A549 (cell line): ENCODE measurements around the gene ASIC1. TPM values are rescaled to one million over a fixed set of nuclear protein-coding genes. Genes with fewer than 3 reads are reported as not detected.
A peak's percentile ranks its signal among the peaks of the same experiment; 100 is the strongest.

ENCODE experiments used
- ATAC-seq, 2 experiments: fragments of 200-7000 bp in 1 of 2; fragments of >200 bp in 1 of 2; cut with Nextera tagmentation in 1 of 2; cut with Tn5 transposase in 1 of 2; 3 replicates each; pipeline versions ENCODE4 v1.8.0 to v1.9.1; 2018 to 2020; ENCODE audit warnings: mild to moderate bottlenecking in 1 of 2, moderate library complexity in 1 of 2
- CTCF ChIA-PET: fragments of 300-600 bp; sonication (Branson Sonifier 250); formaldehyde crosslinking; extraction: SDS; loops from one replicate; lab custom pipeline; 2021; ENCODE audit warnings: antibody characterized with exemption, inconsistent platforms; lab: Yijun Ruan, JAX
- POLR2A ChIA-PET: fragments of 350-600 bp; formaldehyde crosslinking; extraction: SDS; loops from one replicate; lab custom pipeline; 2021; ENCODE audit warnings: antibody characterized with exemption, inconsistent platforms; lab: Yijun Ruan, JAX
- DNase-seq, 2 experiments: peaks; one replicate each; pipeline versions ENCODE4 v3.0.0 to v3.0.0-alpha.2; 2011 to 2016; ENCODE audit warnings: low read depth in 1 of 2, low spot score in 1 of 2
- FAIRE-seq: peaks from 2 replicates; lab custom pipeline; 2011; peaks lifted over from hg19 to GRCh38; lab: Jason Lieb, UNC
- H3K27ac ChIP-seq, 2 experiments: fragments of >200 bp; sonication (Bioruptor Twin); formaldehyde crosslinking; 3 replicates each; pipeline ENCODE4 v1.5.1; 2016 to 2017
- H3K4me1 ChIP-seq: fragments of >200 bp; sonication (Bioruptor Twin); formaldehyde crosslinking; 3 replicates; pipeline ENCODE4 v1.6.1; 2016
- H3K4me2 ChIP-seq: fragments of >200 bp; sonication (Bioruptor Twin); formaldehyde crosslinking; 3 replicates; pipeline ENCODE4 v1.6.1; 2016
- H3K4me3 ChIP-seq: fragments of >200 bp; sonication (Bioruptor Twin); formaldehyde crosslinking; 3 replicates; pipeline ENCODE4 v1.5.1; 2016
- H3K9me3 ChIP-seq: fragments of >200 bp; sonication (Bioruptor Twin); formaldehyde crosslinking; 3 replicates; pipeline ENCODE4 v1.6.1; 2016
- CHD2 ChIP-seq: fragments of 150-350 bp; IDR thresholded peaks from 2 replicates; pipeline ENCODE4 v1.6.1; 2014; ENCODE audit warnings: low read length; ENCODE audit not compliant: partially characterized antibody
- CHD4 ChIP-seq: fragments of 200-600 bp; sonication (generic); IDR thresholded peaks from 2 replicates; pipeline ENCODE4 v1.6.1; 2016; ENCODE audit warnings: antibody characterized with exemption, mild to moderate bottlenecking, borderline replicate concordance
- CTCF ChIP-seq: fragments of >200 bp; sonication (Bioruptor Twin); formaldehyde crosslinking; IDR thresholded peaks from 3 replicates; pipeline ENCODE4 v1.5.1; 2016
- EHMT2 ChIP-seq: fragments of 200-600 bp; sonication (generic); IDR thresholded peaks from 2 replicates; pipeline ENCODE4 v1.6.1; 2016; ENCODE audit warnings: antibody characterized with exemption, low read depth, mild to moderate bottlenecking, moderate library complexity
- ELK1 ChIP-seq: fragments of 150-350 bp; IDR thresholded peaks from 2 replicates; pipeline ENCODE4 v1.6.1; 2014; ENCODE audit warnings: low read depth, mild to moderate bottlenecking, low read length
- EP300 ChIP-seq, 2 experiments: fragments of >200 bp; sonication (Bioruptor Twin); formaldehyde crosslinking; IDR thresholded peaks; 2 replicates in 1 of 2; 3 replicates in 1 of 2; pipeline ENCODE4 v1.6.1; 2016 to 2017
- GATA3 ChIP-seq: IDR thresholded peaks from 2 replicates; pipeline ENCODE4 v1.6.1; 2012; ENCODE audit warnings: borderline replicate concordance
- HDAC2 ChIP-seq: fragments of 200-600 bp; sonication (generic); IDR thresholded peaks from 2 replicates; pipeline ENCODE4 v1.6.1; 2016
- HOXB13 ChIP-seq: fragments of 250-450 bp; sonication (Bioruptor Pico); IDR thresholded peaks from 2 replicates; pipeline ENCODE4 v1.5.0; 2020; ENCODE audit warnings: low read depth, mild to moderate bottlenecking, moderate library complexity
- JUN ChIP-seq, 2 experiments: fragments of >200 bp; sonication (Bioruptor Twin); formaldehyde crosslinking; IDR thresholded peaks; 2 replicates in 1 of 2; 3 replicates in 1 of 2; pipeline ENCODE4 v1.6.1; 2016 to 2017
- MAFK ChIP-seq: fragments of 450-650 bp; IDR thresholded peaks from 2 replicates; pipeline ENCODE4 v1.6.1; 2014; ENCODE audit not compliant: partially characterized antibody
- POLR2AphosphoS2 ChIP-seq: conservative IDR thresholded peaks from 2 replicates; pipeline ENCODE4 v1.6.1; 2012; ENCODE audit warnings: low read length, improper control_type of control experiment, inconsistent platforms
- RARB ChIP-seq: fragments of 250-450 bp; sonication (Bioruptor Pico); IDR thresholded peaks from 2 replicates; pipeline ENCODE4 v1.8.0; 2021; ENCODE audit warnings: mild to moderate bottlenecking, moderate library complexity
- RCOR1 ChIP-seq: fragments of 150-350 bp; IDR thresholded peaks from 2 replicates; pipeline ENCODE4 v1.6.1; 2014; ENCODE audit warnings: antibody characterized with exemption, low read length, low read depth
- RFX5 ChIP-seq: fragments of 450-650 bp; IDR thresholded peaks from 2 replicates; pipeline ENCODE4 v1.7.1; 2014; ENCODE audit warnings: antibody characterized with exemption, mild to moderate bottlenecking, moderate library complexity
- RNF2 ChIP-seq: fragments of 200-600 bp; sonication (generic); IDR thresholded peaks from 2 replicates; pipeline ENCODE4 v1.6.1; 2016; ENCODE audit warnings: low read depth, mild to moderate bottlenecking, antibody characterized with exemption, moderate library complexity, borderline replicate concordance
- SREBF2 ChIP-seq: fragments of 450-650 bp; IDR thresholded peaks from 2 replicates; pipeline ENCODE4 v1.6.1; 2014; ENCODE audit warnings: mild to moderate bottlenecking, moderate library complexity
- TP53 ChIP-seq: fragments of 250-450 bp; sonication (Bioruptor Pico); IDR thresholded peaks from 2 replicates; pipeline ENCODE4 v1.5.0; 2021; ENCODE audit warnings: mild to moderate bottlenecking, moderate library complexity
- ZC3H11A ChIP-seq: fragments of 450-650 bp; IDR thresholded peaks from 2 replicates; pipeline ENCODE4 v1.6.1; 2014; ENCODE audit warnings: antibody characterized with exemption, mild to moderate bottlenecking
- ZFP36 ChIP-seq: fragments of 450-650 bp; IDR thresholded peaks from 2 replicates; pipeline ENCODE4 v1.6.1; 2014; ENCODE audit warnings: borderline replicate concordance; ENCODE audit not compliant: partially characterized antibody
- ZNF302 ChIP-seq: fragments of 250-450 bp; sonication (Bioruptor Pico); IDR thresholded peaks from 2 replicates; pipeline ENCODE4 v1.9.0; 2021; ENCODE audit warnings: inconsistent platforms, mild to moderate bottlenecking, moderate library complexity
- WGBS: methylation state at CpG from one replicate; pipeline ENCODE4 v1.1.6; 2017; ENCODE audit errors: missing lambda C conversion rate; 5-methylcytosine and 5-hydroxymethylcytosine counted together
- polyA plus RNA-seq, 4 experiments: library from polyadenylated mRNA; depleted of rRNA in 3 of 4; stranded (reverse); fragments of >200 nt; fragmentation: RNase III in 1 of 4; extraction: RNeasy Plus Mini Kit Qiagen cat#74134 plus additional on column Dnase treatment in 1 of 4; gene quantifications; 2 replicates in 3 of 4; 3 replicates in 1 of 4; pipeline ENCODE4 v1.2.3, GENCODE V29; 2011 to 2017
- TF ChIP-seq, protein P1 (sequence below): IDR thresholded peaks from 2 replicates; pipeline ENCODE4 v1.6.1; 2012; ENCODE audit warnings: low read depth, borderline replicate concordance

Gene ASIC1
- polyA plus RNA-seq, 2 of the 4 experiments (the other 2 are of a cell fraction): 6.0 to 6.7 TPM

DNA sequence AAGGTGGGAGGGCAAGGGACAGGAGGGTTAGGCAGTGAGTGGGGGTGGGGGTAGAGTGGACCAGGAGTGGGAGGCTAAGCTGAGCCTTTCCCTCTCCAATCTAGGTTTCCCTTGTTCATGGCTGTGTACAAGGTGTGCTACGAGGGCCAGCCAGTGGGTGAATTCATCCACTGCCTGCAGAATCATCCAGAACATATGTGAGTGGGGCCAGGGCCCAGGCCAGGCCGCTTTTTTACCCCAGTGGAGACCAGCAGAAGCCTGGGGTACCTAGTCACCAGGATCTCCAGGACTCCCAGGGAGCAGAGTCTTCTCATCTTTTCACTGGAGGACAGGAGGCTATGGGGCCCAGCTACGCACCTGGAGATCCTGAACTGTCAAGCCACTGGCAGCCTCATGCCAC is 51.9 kb downstream of the ASIC1 start:
- H3K4me3 ChIP-seq: no peak overlapping the region
- H3K9me3 ChIP-seq: no peaks in the 10 kb centered on the region
- peaks cover 29% of the 10 kb centered on the region for H3K4me1 ChIP-seq
- ATAC-seq (no peak), FAIRE-seq (no peak), DNase-seq (no peak)
- ChIA-PET POLR2A (interaction anchor here (4.3 kb wide), 1 partner anchor 24 kb away, joined by 45 read pairs; the partner anchor contains the start of gene SMARCD1), CTCF (interaction anchor here (1.0 to 17.7 kb wide), 12 partner anchors 9 to 298 kb away, joined by 3 to 309 read pairs (median 23); partner anchors contain the start of genes CERS5, GPD1 and SMARCD1)
- no peak overlapping the region; the same call in 2 of the 3 replicates for H3K4me2 ChIP-seq
- 86% methylated on average over 3 of the region's 3 CpGs for WGBS
- TF ChIP-seq CHD4: no peak
- no peak for TF ChIP-seq POLR2AphosphoS2
- TF ChIP-seq ZFP36: no peak
- TF ChIP-seq CHD2: no peak
- TF ChIP-seq MAFK: no peak
- no peak for TF ChIP-seq HOXB13
- TF ChIP-seq JUN (IDR thresholded peaks at IDR 0.05): no peak
- TF ChIP-seq ZNF302 (CRISPR knock-in tag): no peak
- TF ChIP-seq, protein P1, sequence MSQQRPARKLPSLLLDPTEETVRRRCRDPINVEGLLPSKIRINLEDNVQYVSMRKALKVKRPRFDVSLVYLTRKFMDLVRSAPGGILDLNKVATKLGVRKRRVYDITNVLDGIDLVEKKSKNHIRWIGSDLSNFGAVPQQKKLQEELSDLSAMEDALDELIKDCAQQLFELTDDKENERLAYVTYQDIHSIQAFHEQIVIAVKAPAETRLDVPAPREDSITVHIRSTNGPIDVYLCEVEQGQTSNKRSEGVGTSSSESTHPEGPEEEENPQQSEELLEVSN: no peak
- no peak for TF ChIP-seq CTCF
- TF ChIP-seq EP300 (IDR thresholded peaks at IDR 0.05): no peak
- no peak for TF ChIP-seq GATA3
- no peak for TF ChIP-seq ZC3H11A
- H3K27ac ChIP-seq: peak overlapping the region; percentile 27 to 84; a peak in 5 of 6 replicates

GRCh38 chr12:50110127-50110761 is 52.8 kb downstream of the ASIC1 start:
- no peaks in the 10 kb centered on the region for H3K9me3 ChIP-seq
- WGBS: 38% methylated on average over 8 of the region's 8 CpGs
- peaks cover 29% of the 10 kb centered on the region for H3K4me1 ChIP-seq
- FAIRE-seq (no peak), DNase-seq (peak in 1 of 2 experiments; percentile 49), ATAC-seq (no peak)
- POLR2A ChIA-PET: interaction anchor here (2.9 to 4.3 kb wide), 3 partner anchors 22 to 57 kb away, joined by 7 to 45 read pairs (median 39); partner anchors contain the start of genes CERS5 and SMARCD1
- peak overlapping the region; percentile 74 to 84 for H3K27ac ChIP-seq
- TF ChIP-seq CTCF: no peak
- TF ChIP-seq GATA3: no peak
- TF ChIP-seq RNF2: no peak
- TF ChIP-seq SREBF2: no peak
- no peak for TF ChIP-seq ELK1
- no peak for TF ChIP-seq RARB (CRISPR knock-in tag)
- no peak for TF ChIP-seq RCOR1
- TF ChIP-seq HDAC2: no peak
- TF ChIP-seq, protein P1: no peak
- TF ChIP-seq RFX5: no peak
- no peak for TF ChIP-seq TP53 (CRISPR knock-in tag)
- no peak for TF ChIP-seq EHMT2
- TF ChIP-seq POLR2AphosphoS2: no peak
- CTCF ChIA-PET: interaction anchor here (0.5 to 17.7 kb wide), 19 partner anchors 8 to 244 kb away, joined by 3 to 309 read pairs (median 10); partner anchors contain the start of genes CERS5, GPD1 and SMARCD1
- 0 out of 3 replicates have a peak overlapping the region, but pooled peaks have one; percentile 5 for H3K4me3 ChIP-seq
- peak overlapping the region; percentile 81 for H3K4me2 ChIP-seq
